PC-9 (cell line): ENCODE results near the gene KCNK2.

ENCODE experiments used
- EZH2 ChIP-seq: fragments of 200-600 bp; sonication (generic); IDR thresholded peaks from 2 replicates; pipeline ENCODE4 v1.8.0; 2017; ENCODE audit warnings: antibody characterized with exemption, low read depth
- TF ChIP-seq, protein P1 (sequence below): fragments of 200-600 bp; sonication (generic); conservative IDR thresholded peaks from 2 replicates; pipeline ENCODE4 v1.6.1; 2017; ENCODE audit warnings: mixed run types, antibody characterized with exemption, mild to moderate bottlenecking, moderate library complexity

- TF ChIP-seq, protein P1, sequence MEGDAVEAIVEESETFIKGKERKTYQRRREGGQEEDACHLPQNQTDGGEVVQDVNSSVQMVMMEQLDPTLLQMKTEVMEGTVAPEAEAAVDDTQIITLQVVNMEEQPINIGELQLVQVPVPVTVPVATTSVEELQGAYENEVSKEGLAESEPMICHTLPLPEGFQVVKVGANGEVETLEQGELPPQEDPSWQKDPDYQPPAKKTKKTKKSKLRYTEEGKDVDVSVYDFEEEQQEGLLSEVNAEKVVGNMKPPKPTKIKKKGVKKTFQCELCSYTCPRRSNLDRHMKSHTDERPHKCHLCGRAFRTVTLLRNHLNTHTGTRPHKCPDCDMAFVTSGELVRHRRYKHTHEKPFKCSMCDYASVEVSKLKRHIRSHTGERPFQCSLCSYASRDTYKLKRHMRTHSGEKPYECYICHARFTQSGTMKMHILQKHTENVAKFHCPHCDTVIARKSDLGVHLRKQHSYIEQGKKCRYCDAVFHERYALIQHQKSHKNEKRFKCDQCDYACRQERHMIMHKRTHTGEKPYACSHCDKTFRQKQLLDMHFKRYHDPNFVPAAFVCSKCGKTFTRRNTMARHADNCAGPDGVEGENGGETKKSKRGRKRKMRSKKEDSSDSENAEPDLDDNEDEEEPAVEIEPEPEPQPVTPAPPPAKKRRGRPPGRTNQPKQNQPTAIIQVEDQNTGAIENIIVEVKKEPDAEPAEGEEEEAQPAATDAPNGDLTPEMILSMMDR: no peak
- no peak for TF ChIP-seq EZH2
Observed at GRCh38 chr1:215269955-215270354, 187.4 kb downstream of the KCNK2 start.
